Psoas muscle (tissue), 8 donors: ENCODE results near the gene KRTAP12-2. TPM values are rescaled to one million over a fixed set of nuclear protein-coding genes. Genes with fewer than 3 reads are reported as not detected.

Experiments
- ATAC-seq, 4 donors: fragments of 200-7000 bp; cut with Tn5 transposase; one replicate each; pipeline ENCODE4 v1.9.1; 2020; ENCODE audit warnings: moderate library complexity in 3 of 4, mild to moderate bottlenecking in 2 of 4
- DNase-seq, 2 donors: peaks; one replicate each; pipeline ENCODE4 v3.0.0-alpha.2; 2020
- H3K27ac ChIP-seq: fragments of 200-600 bp; one replicate; pipeline ENCODE4 v1.8.0; 2022
- H3K27me3 ChIP-seq, 3 donors: fragments of 200-600 bp in 1 of 3; one replicate each; pipeline versions ENCODE4 v1.6.1 to v1.8.0; 2013 to 2022; ENCODE audit warnings: low read length in 2 of 3, mild to moderate bottlenecking in 2 of 3, moderate library complexity in 1 of 3; ENCODE audit not compliant: insufficient read depth in 3 of 3
- H3K36me3 ChIP-seq, 2 donors: fragments of 200-600 bp in 1 of 2; one replicate each; pipeline versions ENCODE4 v1.6.1 to v1.8.0; 2013 to 2022; ENCODE audit warnings: low read depth in 1 of 2, mild to moderate bottlenecking in 1 of 2, moderate library complexity in 1 of 2; ENCODE audit not compliant: insufficient read depth in 1 of 2
- H3K4me1 ChIP-seq: fragments of 200-600 bp; one replicate; pipeline ENCODE4 v1.8.0; 2022
- H3K4me3 ChIP-seq: fragments of 200-600 bp; one replicate; pipeline ENCODE4 v1.8.0; 2022; ENCODE audit warnings: mild to moderate bottlenecking
- H3K9me3 ChIP-seq: fragments of 200-600 bp; one replicate; pipeline ENCODE4 v1.8.0; 2022
- CTCF ChIP-seq: fragments of 200-600 bp; IDR thresholded peaks from one replicate; pipeline ENCODE4 v1.8.0; 2022; ENCODE audit warnings: antibody characterized with exemption
- WGBS, 3 donors: extraction: QIAGEN DNeasy Blood & Tissue Kit; methylation state at CpG; one replicate each; pipeline versions ENCODE4 v1.1.6 to v1.1.7; 2013; 5-methylcytosine and 5-hydroxymethylcytosine counted together
- intact Hi-C, 2 donors: fragments of 100-400 bp; cut with DNase I; formaldehyde crosslinking; loops; one replicate each; pipeline versions ENCODE4 v1.11.0 to v1.14.2; 2022
- polyA plus RNA-seq, 3 donors: library from polyadenylated mRNA; stranded (reverse); fragments of 200-250 nt; gene quantifications; one replicate each; pipeline ENCODE4 v1.2.3, GENCODE V29; 2013
- total RNA-seq, 4 donors: library from RNA; stranded (reverse); fragmentation: NEBNext Ultra II Directional in 2 of 4; extraction: Animal tissue kit (Norgen Biotek cat#: 25700) in 2 of 4; gene quantifications; one replicate each; pipeline versions ENCODE4 v1.2.1 to v1.2.4, GENCODE V29; 2021 to 2023
- donor health status: healthy with polysubstance abuse.
- donor health status: DM: no; HTN: no; CAD: no; lungs with moderate emphysema.
- donor health status: Bipolar disorder and iron deficiency.
- donor health status: healthy.
- donor health status: DM: yes; HTN: yes; CAD: no.
- donor health status: DM: no; HTN: no; CAD: no.
- donor health status: DM: no; HTN: no; CAD: no.
- donor health status: DM: yes; HTN: yes; CAD: no.

Gene KRTAP12-2
- total and polyA plus RNA-seq, 7 donors, result not detected

GRCh38 chr21:44656868-44657267, 9.9 kb downstream of the KRTAP12-2 start:
- intact Hi-C loops, result no loop called here
- Histone ChIP-seq H3K9me3 (no peaks in the 10 kb centered on the region), H3K4me1 (no peaks in the 10 kb centered on the region), H3K4me3 (no peak overlapping the region), H3K36me3 (no peaks in the 10 kb centered on the region), H3K27me3 (peaks cover 2 to 44% (median 5%) of the 10 kb centered on the region in 3 donors), H3K27ac (no peak overlapping the region)
- no peak for DNase-seq
- no peak for TF ChIP-seq CTCF
- 40 to 63% (median 49%) methylated on average over 1 of the region's 1 CpG for WGBS, 3 donors
- no peak for ATAC-seq

- intact Hi-C loops, result no loop called here
- Histone ChIP-seq H3K4me3 (no peak within 1 kb of the TSS), H3K4me1 (no peaks in the 10 kb centered on the region), H3K36me3 (no peaks in the 10 kb centered on the region), H3K9me3 (no peaks in the 10 kb centered on the region), H3K27ac (no peak within 1 kb of the TSS), H3K27me3 (peaks cover 0 to 46% (median 2%) of the 10 kb centered on the region in 3 donors)
- 55 to 63% (median 55%) methylated on average over 9 of the region's 9 CpGs for WGBS, 3 donors
- no peak for DNase-seq
- TF ChIP-seq CTCF, result no peak
- no peak for ATAC-seq
Observed at GRCh38 chr21:44654576-44655175, 12.1 kb downstream of the KRTAP12-2 start, which contains the start of gene KRTAP12-4. TSS of gene KRTAP12-4 (minus strand) at chr21:44654659. CDS start at chr21:44654614, 45 bp downstream.

- H3K27me3 ChIP-seq, result peaks cover 0 to 42% (median 3%) of the 10 kb centered on the region in 3 donors
- intact Hi-C loops, result no loop called here
- no peaks in the 10 kb centered on the region for H3K9me3 ChIP-seq
- no peaks in the 10 kb centered on the region for H3K4me1 ChIP-seq
- DNase-seq (no peak), ATAC-seq (no peak)
- no peaks in the 10 kb centered on the region for H3K36me3 ChIP-seq
- WGBS, 3 donors, result 65 to 74% (median 70%) methylated on average over 17 of the region's 17 CpGs
- no peak overlapping the region for H3K27ac ChIP-seq
- H3K4me3 ChIP-seq, result no peak overlapping the region
- TF ChIP-seq CTCF, result no peak
Observed at GRCh38 chr21:44653656-44654575, 12.8 kb downstream of the KRTAP12-2 start.

- H3K27ac ChIP-seq, result no peak overlapping the region
- H3K9me3 ChIP-seq, result no peaks in the 10 kb centered on the region
- intact Hi-C loops, result no loop called here
- H3K27me3 ChIP-seq, result peaks cover 0 to 39% (median 4%) of the 10 kb centered on the region in 3 donors
- ATAC-seq, result no peak
- WGBS, 3 donors, result 47 to 55% (median 55%) methylated on average over 14 of the region's 14 CpGs
- no peak for TF ChIP-seq CTCF
- no peak overlapping the region for H3K4me3 ChIP-seq
- H3K36me3 ChIP-seq, result no peaks in the 10 kb centered on the region
- H3K4me1 ChIP-seq, result no peaks in the 10 kb centered on the region
- DNase-seq, result no peak
Observed at GRCh38 chr21:44653123-44653522, 13.6 kb downstream of the KRTAP12-2 start.
